Mesenchymal stem cell (in vitro differentiated cells and primary cell): ENCODE data around the gene PMEPA1.

Source experiments
- DNase-seq: peaks from one replicate; pipeline ENCODE4 v3.0.0-alpha.2; 2013
- H2AFZ ChIP-seq: one replicate; pipeline ENCODE4 v1.6.1; 2013; ENCODE audit warnings: low read depth, mild to moderate bottlenecking, control low read depth, inconsistent platforms, low read length, moderate library complexity
- H2AK5ac ChIP-seq: 2 replicates; pipeline ENCODE4 v1.6.1; 2013; ENCODE audit warnings: low read length, moderate library complexity, mild to moderate bottlenecking, inconsistent platforms; ENCODE audit not compliant: severe bottlenecking
- H2BK120ac ChIP-seq: one replicate; pipeline ENCODE4 v1.6.1; 2013; ENCODE audit warnings: low read depth, mild to moderate bottlenecking, inconsistent platforms, low read length, moderate library complexity
- H2BK12ac ChIP-seq, 2 experiments: one replicate each; pipeline ENCODE4 v1.6.1; 2013; ENCODE audit warnings: inconsistent platforms in 2 of 2, low read length in 2 of 2, mild to moderate bottlenecking in 2 of 2, moderate library complexity in 2 of 2, control low read depth in 1 of 2
- H2BK15ac ChIP-seq: one replicate; pipeline ENCODE4 v1.6.1; 2013; ENCODE audit warnings: mild to moderate bottlenecking, low read depth, inconsistent platforms; ENCODE audit not compliant: poor library complexity, severe bottlenecking
- H2BK5ac ChIP-seq: 2 replicates; pipeline ENCODE4 v1.6.1; 2013; ENCODE audit warnings: low read depth, mild to moderate bottlenecking, low read length, control low read depth, inconsistent platforms; ENCODE audit not compliant: poor library complexity, severe bottlenecking
- H3K14ac ChIP-seq, 2 experiments: one replicate each; pipeline ENCODE4 v1.6.1; 2013; ENCODE audit warnings: inconsistent platforms in 2 of 2, low read length in 2 of 2, control low read depth in 1 of 2, mild to moderate bottlenecking in 1 of 2, moderate library complexity in 1 of 2
- H3K18ac ChIP-seq, 2 experiments: one replicate each; pipeline ENCODE4 v1.6.1; 2013; ENCODE audit warnings: inconsistent platforms in 2 of 2, low read length in 2 of 2, control low read depth in 1 of 2, low read depth in 1 of 2, mild to moderate bottlenecking in 1 of 2
- H3K23ac ChIP-seq, 2 experiments: one replicate each; pipeline ENCODE4 v1.6.1; 2013; ENCODE audit warnings: inconsistent platforms in 2 of 2, low read length in 2 of 2, mild to moderate bottlenecking in 2 of 2, moderate library complexity in 2 of 2, control low read depth in 1 of 2
- H3K27ac ChIP-seq: 2 replicates; pipeline ENCODE4 v1.5.1; 2013; ENCODE audit warnings: mild to moderate bottlenecking, moderate library complexity, low read length, control low read depth, inconsistent platforms; ENCODE audit not compliant: poor library complexity, severe bottlenecking
- H3K27me3 ChIP-seq, 2 experiments: 2 replicates each; pipeline versions ENCODE4 v1.6.1 to v1.7.0; 2013; ENCODE audit warnings: low read length in 2 of 2, mild to moderate bottlenecking in 2 of 2, moderate library complexity in 2 of 2, control low read depth in 1 of 2, inconsistent platforms in 1 of 2; ENCODE audit not compliant: control insufficient read depth in 1 of 2, insufficient read depth in 1 of 2
- H3K36me3 ChIP-seq, 2 experiments: 2 replicates each; pipeline versions ENCODE4 v1.6.1 to v1.7.0; 2013; ENCODE audit warnings: low read length in 2 of 2, control low read depth in 1 of 2, inconsistent platforms in 1 of 2, low read depth in 1 of 2, mild to moderate bottlenecking in 1 of 2; ENCODE audit not compliant: insufficient read depth in 2 of 2, control insufficient read depth in 1 of 2
- H3K4ac ChIP-seq, 2 experiments: one replicate each; pipeline ENCODE4 v1.6.1; 2013; ENCODE audit warnings: inconsistent platforms in 2 of 2, low read length in 2 of 2, mild to moderate bottlenecking in 2 of 2, moderate library complexity in 2 of 2, control low read depth in 1 of 2, low read depth in 1 of 2
- H3K4me1 ChIP-seq: 2 replicates; pipeline ENCODE4 v1.6.1; 2013; ENCODE audit warnings: low read depth, low read length, control low read depth; ENCODE audit not compliant: control insufficient read depth, insufficient read depth
- H3K4me2 ChIP-seq: 2 replicates; pipeline ENCODE4 v1.6.1; 2013; ENCODE audit warnings: low read length, mild to moderate bottlenecking, inconsistent platforms; ENCODE audit not compliant: poor library complexity, severe bottlenecking
- H3K4me3 ChIP-seq, 2 experiments: 2 replicates each; pipeline versions ENCODE4 v1.5.1 to v1.7.0; 2013; ENCODE audit warnings: low read length in 2 of 2, mild to moderate bottlenecking in 2 of 2, control low read depth in 1 of 2, low read depth in 1 of 2; ENCODE audit not compliant: insufficient read depth in 1 of 2
- H3K79me1 ChIP-seq: replicated peaks from 2 replicates; pipeline ENCODE4 v1.6.1; 2013; ENCODE audit warnings: mild to moderate bottlenecking, control low read depth, low read length, inconsistent platforms; ENCODE audit not compliant: poor library complexity, severe bottlenecking
- H3K9ac ChIP-seq: 2 replicates; pipeline ENCODE4 v1.7.0; 2013; ENCODE audit warnings: mild to moderate bottlenecking, low read length, moderate library complexity
- H3K9me3 ChIP-seq: 2 replicates; pipeline ENCODE4 v1.7.0; 2013; ENCODE audit warnings: mild to moderate bottlenecking, low read length; ENCODE audit not compliant: control insufficient read depth
- H4K8ac ChIP-seq: one replicate; pipeline ENCODE4 v1.6.1; 2013; ENCODE audit warnings: inconsistent platforms, mild to moderate bottlenecking, low read length, moderate library complexity
- H4K91ac ChIP-seq: one replicate; pipeline ENCODE4 v1.6.1; 2013; ENCODE audit warnings: mild to moderate bottlenecking, low read length, inconsistent platforms
- WGBS: methylation state at CpG from one replicate; pipeline ENCODE4 v1.1.7; 2013; ENCODE audit warnings: mixed read lengths; 5-methylcytosine and 5-hydroxymethylcytosine counted together

Gene PMEPA1

DNA sequence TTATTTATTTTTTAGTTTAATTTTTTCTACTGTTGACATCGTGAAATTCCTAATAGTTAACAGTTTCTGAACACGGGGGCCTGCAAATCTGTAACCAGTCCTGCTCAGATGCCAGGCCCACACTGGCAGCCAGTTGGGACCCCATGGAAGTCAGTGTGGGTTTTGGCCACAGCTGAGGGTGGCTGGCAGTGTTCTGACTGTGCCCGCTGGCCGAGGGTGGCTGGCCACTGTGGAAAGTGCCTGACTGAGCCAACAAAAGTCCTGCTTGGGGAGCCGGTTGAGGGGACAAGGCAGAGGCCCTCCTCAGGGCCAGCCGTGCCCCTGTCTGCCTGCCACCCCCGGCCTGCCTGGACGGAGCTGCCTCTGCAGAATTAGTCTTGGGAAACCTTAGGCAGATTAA is 4.1 kb upstream of the PMEPA1 start:
- no peak overlapping the region for H2BK5ac ChIP-seq
- no peak overlapping the region for H3K4ac ChIP-seq
- no peak overlapping the region for H4K8ac ChIP-seq
- H3K36me3 ChIP-seq, result no peaks in the 10 kb centered on the region
- H3K4me2 ChIP-seq, result no peak overlapping the region
- H2AFZ ChIP-seq, result no peak overlapping the region
- H3K14ac ChIP-seq, result no peak overlapping the region
- H3K23ac ChIP-seq, result no peak overlapping the region
- H2BK120ac ChIP-seq, result no peak overlapping the region
- H3K27ac ChIP-seq, result no peak overlapping the region
- H2BK12ac ChIP-seq, result no peak overlapping the region
- no peak overlapping the region for H3K18ac ChIP-seq
- 82% methylated on average over 8 of the region's 8 CpGs for WGBS
- H3K9me3 ChIP-seq, result no peaks in the 10 kb centered on the region
- H3K9ac ChIP-seq, result no peak overlapping the region
- peaks cover 1% of the 10 kb centered on the region for H3K79me1 ChIP-seq
- H3K4me1 ChIP-seq, result peaks cover 42% of the 10 kb centered on the region
- DNase-seq, result no peak
- H2AK5ac ChIP-seq, result no peak overlapping the region
- H2BK15ac ChIP-seq, result no peak overlapping the region
- H3K4me3 ChIP-seq, result no peak overlapping the region
- H3K27me3 ChIP-seq, result no peaks in the 10 kb centered on the region
- H4K91ac ChIP-seq, result no peak overlapping the region

DNA sequence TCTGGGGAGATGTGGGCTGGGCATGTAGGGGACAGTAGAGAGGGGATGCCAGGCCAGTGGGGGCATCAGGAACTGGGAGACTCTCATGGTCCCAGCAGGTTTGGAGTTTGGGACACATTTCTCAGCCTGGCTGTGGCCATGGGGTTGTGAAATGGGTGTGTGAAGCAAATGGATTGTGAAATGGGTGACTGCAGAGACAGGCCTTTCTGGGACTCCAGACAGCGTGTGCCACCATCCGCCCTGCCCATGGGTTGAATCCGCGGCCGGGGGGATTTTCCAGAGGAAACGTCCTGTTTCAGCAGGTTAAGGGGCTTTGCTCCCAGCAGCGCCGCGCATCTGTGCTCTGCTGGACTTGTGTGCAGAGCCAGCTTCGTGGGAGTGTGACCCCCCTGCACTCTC is 3.7 kb upstream of the PMEPA1 start:
- Histone ChIP-seq H3K4me1 (peaks cover 41% of the 10 kb centered on the region), H3K9ac (no peak overlapping the region), H3K23ac (no peak overlapping the region), H2AFZ (no peak overlapping the region), H3K4me2 (no peak overlapping the region), H2BK15ac (no peak overlapping the region), H2BK12ac (no peak overlapping the region), H2BK120ac (no peak overlapping the region), H4K91ac (no peak overlapping the region), H3K4me3 (peak overlapping the region in 1 of 2 experiments; percentile 9), H4K8ac (no peak overlapping the region), H3K4ac (no peak overlapping the region), H3K9me3 (no peaks in the 10 kb centered on the region), H3K27ac (no peak overlapping the region), H3K36me3 (no peaks in the 10 kb centered on the region), H3K27me3 (peaks cover 0 to 3% of the 10 kb centered on the region in 2 experiments), H3K14ac (no peak overlapping the region), H2BK5ac (no peak overlapping the region), H3K18ac (no peak overlapping the region), H3K79me1 (peaks cover 3% of the 10 kb centered on the region), H2AK5ac (peak overlapping the region; percentile 20)
- DNase-seq, result peak; percentile 34
- WGBS, result 89% methylated on average over 7 of the region's 10 CpGs

DNA sequence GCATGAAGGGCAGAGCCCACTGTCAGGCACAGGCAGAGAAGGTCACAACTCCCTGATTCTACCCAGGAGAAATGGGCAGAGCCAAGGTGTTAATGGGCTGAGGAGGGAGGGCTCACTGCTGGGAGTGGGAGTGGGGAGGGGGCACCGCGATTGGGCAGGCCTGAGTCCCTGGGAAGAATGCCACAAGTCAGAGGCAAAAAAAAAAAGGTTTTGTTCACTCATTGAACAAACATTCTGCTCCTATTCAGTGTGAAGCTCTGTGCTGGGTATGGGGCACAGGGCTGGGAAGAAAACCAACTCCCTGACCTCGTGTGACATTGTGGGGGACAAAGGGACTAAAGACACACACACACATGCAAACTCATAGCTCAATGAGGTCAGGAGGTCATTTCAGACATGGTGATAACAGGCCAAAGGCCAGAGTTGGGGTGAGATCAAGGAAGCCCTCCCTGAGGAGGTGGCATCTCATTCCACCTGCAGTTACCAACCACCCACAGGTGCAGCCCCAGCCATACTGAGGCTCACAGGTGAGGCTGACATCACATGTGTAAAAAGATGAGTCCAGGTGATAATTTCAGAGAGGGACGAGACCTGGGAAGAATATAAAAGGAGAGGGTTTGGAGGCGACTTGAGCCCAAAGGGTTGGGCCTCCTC is 3.2 kb upstream of the PMEPA1 start:
- H3K23ac ChIP-seq, result no peak overlapping the region
- peaks cover 47% of the 10 kb centered on the region for H3K4me1 ChIP-seq
- no peak overlapping the region for H3K14ac ChIP-seq
- H2BK5ac ChIP-seq, result no peak overlapping the region
- H3K18ac ChIP-seq, result no peak overlapping the region
- H3K79me1 ChIP-seq, result peaks cover 9% of the 10 kb centered on the region
- H2BK12ac ChIP-seq, result no peak overlapping the region
- H4K8ac ChIP-seq, result no peak overlapping the region
- peaks cover 0 to 6% of the 10 kb centered on the region in 2 experiments for H3K27me3 ChIP-seq
- no peak for DNase-seq
- H3K36me3 ChIP-seq, result no peaks in the 10 kb centered on the region
- no peak overlapping the region for H4K91ac ChIP-seq
- 67% methylated on average over 5 of the region's 5 CpGs for WGBS
- H3K9me3 ChIP-seq, result no peaks in the 10 kb centered on the region
- H3K27ac ChIP-seq, result no peak overlapping the region
- H2AK5ac ChIP-seq, result peak overlapping the region; percentile 20
- H3K9ac ChIP-seq, result no peak overlapping the region
- H3K4me3 ChIP-seq, result no peak overlapping the region
- no peak overlapping the region for H2AFZ ChIP-seq
- no peak overlapping the region for H3K4me2 ChIP-seq
- H3K4ac ChIP-seq, result no peak overlapping the region
- no peak overlapping the region for H2BK15ac ChIP-seq
- no peak overlapping the region for H2BK120ac ChIP-seq

DNA sequence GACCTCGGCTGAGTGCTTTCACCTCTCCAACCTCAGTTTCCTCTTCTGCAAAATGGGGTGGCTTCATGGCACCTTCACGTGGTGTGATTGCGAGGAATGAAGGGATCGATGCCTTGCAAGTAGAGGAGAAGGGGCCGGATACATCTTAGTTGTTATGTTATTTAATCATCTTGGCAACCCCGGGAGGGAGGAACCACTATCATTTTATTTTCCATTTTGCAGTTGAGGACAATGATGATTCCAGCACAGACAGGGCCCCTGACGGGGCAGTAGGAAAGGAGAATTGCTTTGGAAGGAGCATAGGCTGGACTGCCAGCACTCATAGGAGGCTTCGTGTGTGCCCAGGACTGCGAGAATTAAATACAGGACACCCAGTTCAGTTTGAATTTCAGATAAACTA is 2.5 kb upstream of the PMEPA1 start:
- no peak overlapping the region for H2BK120ac ChIP-seq
- peaks cover 9% of the 10 kb centered on the region for H3K79me1 ChIP-seq
- H4K91ac ChIP-seq, result no peak overlapping the region
- H3K27ac ChIP-seq, result no peak overlapping the region
- H3K4ac ChIP-seq, result no peak overlapping the region
- H3K4me3 ChIP-seq, result no peak overlapping the region
- H2AFZ ChIP-seq, result no peak overlapping the region
- no peaks in the 10 kb centered on the region for H3K36me3 ChIP-seq
- peaks cover 45% of the 10 kb centered on the region for H3K4me1 ChIP-seq
- no peak overlapping the region for H2BK12ac ChIP-seq
- no peak for DNase-seq
- peaks cover 0 to 6% of the 10 kb centered on the region in 2 experiments for H3K27me3 ChIP-seq
- H3K14ac ChIP-seq, result no peak overlapping the region
- no peak overlapping the region for H2AK5ac ChIP-seq
- H3K9ac ChIP-seq, result no peak overlapping the region
- no peak overlapping the region for H3K18ac ChIP-seq
- H4K8ac ChIP-seq, result no peak overlapping the region
- 88% methylated on average over 7 of the region's 9 CpGs for WGBS
- no peak overlapping the region for H3K4me2 ChIP-seq
- no peak overlapping the region for H2BK5ac ChIP-seq
- no peak overlapping the region for H2BK15ac ChIP-seq
- no peak overlapping the region for H3K23ac ChIP-seq
- no peaks in the 10 kb centered on the region for H3K9me3 ChIP-seq
